ENCODE measurements around the gene RGS7. TPM values are rescaled to one million over a fixed set of nuclear protein-coding genes. Genes with fewer than 3 reads are reported as not detected.

Gene RGS7
- total and polyA plus RNA-seq, 5 donors, result 0.02 TPM; not detected in 4

GRCh38 chr1:241022366-241022765 is 334.6 kb downstream of the RGS7 start:
- no peaks in the 10 kb centered on the region for H3K9me3 ChIP-seq (ENCODE audit: control insufficient read depth, low read length)
- H3K27me3 ChIP-seq (ENCODE audit: control insufficient read depth, insufficient read depth), result no peaks in the 10 kb centered on the region
- DNase-seq, result no peak
- WGBS, result 84% methylated on average over 4 of the region's 4 CpGs
- no peaks in the 10 kb centered on the region for H3K4me1 ChIP-seq (ENCODE audit: control insufficient read depth, insufficient read depth, low read length)
- H3K4me3 ChIP-seq (ENCODE audit: low read length), result no peak overlapping the region
- H3K27ac ChIP-seq (ENCODE audit: low read length), result no peak overlapping the region
- intact Hi-C loops (cut with DNase I), result no loop called here
- ATAC-seq, result no peak

- ATAC-seq (no peak), DNase-seq (no peak)
- Histone ChIP-seq H3K27me3 (ENCODE audit: control insufficient read depth, insufficient read depth) (no peaks in the 10 kb centered on the region), H3K4me1 (ENCODE audit: control insufficient read depth, insufficient read depth, low read length) (no peaks in the 10 kb centered on the region), H3K27ac (ENCODE audit: low read length) (no peak overlapping the region), H3K4me3 (ENCODE audit: low read length) (no peak overlapping the region), H3K9me3 (ENCODE audit: control insufficient read depth, low read length) (no peaks in the 10 kb centered on the region)
- intact Hi-C loops (cut with DNase I), result no loop called here
- 79% methylated on average over 6 of the region's 6 CpGs for WGBS
These were observed 335.9 kb downstream of the RGS7 start for GRCh38 chr1:241020851-241021697.

- DNase-seq, result no peak
- H3K4me3 ChIP-seq (ENCODE audit: low read length), result no peak overlapping the region
- H3K27ac ChIP-seq (ENCODE audit: low read length), result no peak overlapping the region
- no peak for ATAC-seq
- H3K27me3 ChIP-seq (ENCODE audit: control insufficient read depth, insufficient read depth), result no peaks in the 10 kb centered on the region
- H3K4me1 ChIP-seq (ENCODE audit: control insufficient read depth, insufficient read depth, low read length), result no peaks in the 10 kb centered on the region
- 64% methylated on average over 7 of the region's 7 CpGs for WGBS
- intact Hi-C loops (cut with DNase I), result no loop called here
- no peaks in the 10 kb centered on the region for H3K9me3 ChIP-seq (ENCODE audit: control insufficient read depth, low read length)
These were observed 344.2 kb downstream of the RGS7 start for GRCh38 chr1:241012708-241013340.

- Histone ChIP-seq H3K27me3 (ENCODE audit: control insufficient read depth, insufficient read depth) (no peaks in the 10 kb centered on the region), H3K9me3 (ENCODE audit: control insufficient read depth, low read length) (no peaks in the 10 kb centered on the region), H3K27ac (ENCODE audit: low read length) (no peak overlapping the region), H3K4me1 (ENCODE audit: control insufficient read depth, insufficient read depth, low read length) (no peaks in the 10 kb centered on the region), H3K4me3 (ENCODE audit: low read length) (no peak overlapping the region)
- intact Hi-C loops (cut with DNase I), result no loop called here
- DNase-seq (no peak), ATAC-seq (no peak)
- WGBS, result 77% methylated on average over 4 of the region's 4 CpGs
These were observed 349.3 kb downstream of the RGS7 start for GRCh38 chr1:241007668-241008067.

GRCh38 chr1:240999826-241000225 is 357.2 kb downstream of the RGS7 start:
- no peak overlapping the region for H3K27ac ChIP-seq (ENCODE audit: low read length)
- intact Hi-C loops (cut with DNase I), result no loop called here
- H3K4me3 ChIP-seq (ENCODE audit: low read length), result no peak overlapping the region
- ATAC-seq (no peak), DNase-seq (no peak)
- H3K4me1 ChIP-seq (ENCODE audit: control insufficient read depth, insufficient read depth, low read length), result no peaks in the 10 kb centered on the region
- H3K9me3 ChIP-seq (ENCODE audit: control insufficient read depth, low read length), result no peaks in the 10 kb centered on the region
- H3K27me3 ChIP-seq (ENCODE audit: control insufficient read depth, insufficient read depth), result no peaks in the 10 kb centered on the region
- 74% methylated on average over 8 of the region's 8 CpGs for WGBS

GRCh38 chr1:240998441-240999015 is 358.5 kb downstream of the RGS7 start:
- no peaks in the 10 kb centered on the region for H3K9me3 ChIP-seq (ENCODE audit: control insufficient read depth, low read length)
- DNase-seq, result no peak
- intact Hi-C loops (cut with DNase I), result no loop called here
- H3K27ac ChIP-seq (ENCODE audit: low read length), result no peak overlapping the region
- 87% methylated on average over 18 of the region's 18 CpGs for WGBS
- no peak overlapping the region for H3K4me3 ChIP-seq (ENCODE audit: low read length)
- ATAC-seq, result no peak
- H3K27me3 ChIP-seq (ENCODE audit: control insufficient read depth, insufficient read depth), result no peaks in the 10 kb centered on the region
- H3K4me1 ChIP-seq (ENCODE audit: control insufficient read depth, insufficient read depth, low read length), result no peaks in the 10 kb centered on the region

GRCh38 chr1:240998024-240998423 is 359.0 kb downstream of the RGS7 start:
- H3K27me3 ChIP-seq (ENCODE audit: control insufficient read depth, insufficient read depth), result no peaks in the 10 kb centered on the region
- H3K4me1 ChIP-seq (ENCODE audit: control insufficient read depth, insufficient read depth, low read length), result no peaks in the 10 kb centered on the region
- H3K9me3 ChIP-seq (ENCODE audit: control insufficient read depth, low read length), result no peaks in the 10 kb centered on the region
- ATAC-seq (no peak), DNase-seq (no peak)
- no peak overlapping the region for H3K4me3 ChIP-seq (ENCODE audit: low read length)
- WGBS, result 62% methylated on average over 5 of the region's 5 CpGs
- H3K27ac ChIP-seq (ENCODE audit: low read length), result no peak overlapping the region
- intact Hi-C loops (cut with DNase I), result no loop called here

- ATAC-seq, result no peak
- no peak overlapping the region for H3K27ac ChIP-seq (ENCODE audit: low read length)
- H3K4me1 ChIP-seq (ENCODE audit: control insufficient read depth, insufficient read depth, low read length), result no peaks in the 10 kb centered on the region
- H3K27me3 ChIP-seq (ENCODE audit: control insufficient read depth, insufficient read depth), result no peaks in the 10 kb centered on the region
- intact Hi-C loops (cut with DNase I), result no loop called here
- WGBS, result 88% methylated on average over 2 of the region's 2 CpGs
- no peaks in the 10 kb centered on the region for H3K9me3 ChIP-seq (ENCODE audit: control insufficient read depth, low read length)
- H3K4me3 ChIP-seq (ENCODE audit: low read length), result no peak overlapping the region
- no peak for DNase-seq
These were observed 364.0 kb downstream of the RGS7 start for GRCh38 chr1:240993004-240993403.

- 54% methylated on average over 5 of the region's 5 CpGs for WGBS
- DNase-seq (no peak), ATAC-seq (no peak)
- intact Hi-C loops (cut with DNase I), result no loop called here
- H3K9me3 ChIP-seq (ENCODE audit: control insufficient read depth, low read length), result no peaks in the 10 kb centered on the region
- H3K4me1 ChIP-seq (ENCODE audit: control insufficient read depth, insufficient read depth, low read length), result no peaks in the 10 kb centered on the region
- H3K27ac ChIP-seq (ENCODE audit: low read length), result no peak overlapping the region
- no peak overlapping the region for H3K4me3 ChIP-seq (ENCODE audit: low read length)
- no peaks in the 10 kb centered on the region for H3K27me3 ChIP-seq (ENCODE audit: control insufficient read depth, insufficient read depth)
These were observed 365.8 kb downstream of the RGS7 start for GRCh38 chr1:240991230-240991629.

GRCh38 chr1:240987928-240988327 is 369.1 kb downstream of the RGS7 start:
- intact Hi-C loops (cut with DNase I), result no loop called here
- no peak overlapping the region for H3K4me3 ChIP-seq (ENCODE audit: low read length)
- 60% methylated on average over 5 of the region's 5 CpGs for WGBS
- no peak overlapping the region for H3K27ac ChIP-seq (ENCODE audit: low read length)
- no peaks in the 10 kb centered on the region for H3K9me3 ChIP-seq (ENCODE audit: control insufficient read depth, low read length)
- no peak for ATAC-seq
- H3K27me3 ChIP-seq (ENCODE audit: control insufficient read depth, insufficient read depth), result no peaks in the 10 kb centered on the region
- no peaks in the 10 kb centered on the region for H3K4me1 ChIP-seq (ENCODE audit: control insufficient read depth, insufficient read depth, low read length)
- DNase-seq, result no peak

GRCh38 chr1:240985081-240985480 is 371.9 kb downstream of the RGS7 start:
- no peaks in the 10 kb centered on the region for H3K9me3 ChIP-seq (ENCODE audit: control insufficient read depth, low read length)
- H3K27ac ChIP-seq (ENCODE audit: low read length), result no peak overlapping the region
- intact Hi-C loops (cut with DNase I), result no loop called here
- DNase-seq (no peak), ATAC-seq (no peak)
- H3K4me3 ChIP-seq (ENCODE audit: low read length), result no peak overlapping the region
- 78% methylated on average over 5 of the region's 5 CpGs for WGBS
- no peaks in the 10 kb centered on the region for H3K4me1 ChIP-seq (ENCODE audit: control insufficient read depth, insufficient read depth, low read length)
- no peaks in the 10 kb centered on the region for H3K27me3 ChIP-seq (ENCODE audit: control insufficient read depth, insufficient read depth)
